Sigmoid colon (tissue), 7 donors: ENCODE measurements around the gene PEX1. TPM values are rescaled to one million over a fixed set of nuclear protein-coding genes. Genes with fewer than 3 reads are reported as not detected.
"Not testable (repeated sequence)": the region's sequence is repeated elsewhere in the genome, so short reads cannot be mapped to it uniquely, and the experiment has no call there.

Source experiments
- DNase-seq: peaks from one replicate; pipeline ENCODE4 v3.0.0-alpha.2; 2019
- H3K27ac ChIP-seq, 4 donors: fragments of 200-600 bp; sonication (generic); one replicate each; pipeline ENCODE4 v1.5.1; 2016 to 2019; ENCODE audit warnings: mild to moderate bottlenecking in 1 of 4
- H3K27me3 ChIP-seq, 3 donors: fragments of 200-600 bp; sonication (generic); one replicate each; pipeline ENCODE4 v1.5.1; 2019; ENCODE audit warnings: mild to moderate bottlenecking in 1 of 3
- H3K36me3 ChIP-seq, 4 donors: fragments of 200-600 bp; sonication (generic); one replicate each; pipeline ENCODE4 v1.5.1; 2016 to 2019
- H3K4me1 ChIP-seq, 4 donors: fragments of 200-600 bp; sonication (generic); one replicate each; pipeline ENCODE4 v1.5.1; 2017 to 2019
- H3K4me3 ChIP-seq, 4 donors: fragments of 200-600 bp; sonication (generic); one replicate each; pipeline ENCODE4 v1.5.1; 2017 to 2019; ENCODE audit warnings: mild to moderate bottlenecking in 2 of 4, moderate library complexity in 1 of 4
- H3K9me3 ChIP-seq, 4 donors: fragments of 200-600 bp in 3 of 4; sonication (generic) in 3 of 4; one replicate each; pipeline versions ENCODE4 v1.5.1 to v1.6.1; 2013 to 2019
- EP300 ChIP-seq, 4 donors: sonication (generic); formaldehyde crosslinking; IDR thresholded peaks; one replicate each; pipeline ENCODE4 v1.6.1; 2017; ENCODE audit warnings: antibody characterized with exemption in 4 of 4
- POLR2A ChIP-seq, 2 donors: fragments of 450-650 bp; IDR thresholded peaks; one replicate each; pipeline ENCODE4 v1.6.1; 2016; ENCODE audit warnings: antibody characterized with exemption in 2 of 2, mild to moderate bottlenecking in 2 of 2, moderate library complexity in 2 of 2
- POLR2AphosphoS5 ChIP-seq, 4 donors: sonication (generic); formaldehyde crosslinking; IDR thresholded peaks; one replicate each; pipeline ENCODE4 v1.6.1; 2017; ENCODE audit warnings: antibody characterized with exemption in 4 of 4
- WGBS, 2 donors: extraction: QIAGEN DNeasy Blood & Tissue Kit; methylation state at CpG; one replicate each; pipeline ENCODE4 v1.1.7; 2013; 5-methylcytosine and 5-hydroxymethylcytosine counted together
- intact Hi-C: fragments of 100-400 bp; cut with DNase I; formaldehyde crosslinking; loops from one replicate; pipeline ENCODE4 v1.15.1; 2023
- polyA plus RNA-seq, 3 donors: library from polyadenylated mRNA; stranded (reverse); fragments of 200-250 nt; gene quantifications; one replicate each; pipeline ENCODE4 v1.2.3, GENCODE V29; 2013
- total RNA-seq, 4 donors: library from RNA; depleted of rRNA; stranded (reverse); fragments of >200 nt; gene quantifications; one replicate each; pipeline ENCODE4 v1.1.0, GENCODE V29; 2016
- TF ChIP-seq, protein P1 (sequence below), 4 experiments: fragments of 450-650 bp in 3 of 4; fragments of 200-600 bp in 1 of 4; IDR thresholded peaks; one replicate each; pipeline ENCODE4 v1.5.1; 2016 to 2019; ENCODE audit warnings: antibody characterized with exemption in 4 of 4, mild to moderate bottlenecking in 3 of 4, moderate library complexity in 2 of 4
- donor health status: healthy with polysubstance abuse.
- donor health status: Bipolar disorder and iron deficiency.
- donor health status: healthy.

Gene PEX1
- total and polyA plus RNA-seq, 7 donors: 7.4 to 29.0 (median 19.0) TPM

DNA sequence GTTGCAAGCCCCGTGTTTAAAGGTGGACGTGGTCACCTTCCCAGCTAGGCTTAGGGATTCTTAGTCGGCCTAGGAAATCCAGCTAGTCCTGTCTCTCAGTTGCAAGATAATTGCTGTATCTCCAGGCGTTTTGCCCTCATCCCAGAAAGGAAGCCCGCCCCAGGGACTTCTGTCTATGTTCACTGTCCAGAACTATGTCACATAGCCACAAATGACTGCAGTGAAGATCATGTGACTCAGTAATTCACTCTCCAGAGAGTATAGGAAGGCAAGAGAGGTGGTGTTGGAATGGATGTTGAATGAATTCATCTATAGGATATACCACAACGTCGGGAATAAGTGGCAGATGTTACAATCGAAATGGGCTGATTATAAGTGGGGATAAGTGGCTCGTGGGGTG lies 50.2 kb downstream of the PEX1 start:
- Histone ChIP-seq H3K4me1 (no peaks in the 10 kb centered on the region), H3K9me3 (no peaks in the 10 kb centered on the region), H3K36me3 (peaks cover 0 to 12% (median 0%) of the 10 kb centered on the region in 4 donors), H3K27ac (no peak overlapping the region), H3K4me3 (no peak overlapping the region), H3K27me3 (no peaks in the 10 kb centered on the region)
- no peak for DNase-seq
- 91 to 95% methylated on average over 9 of the region's 9 CpGs for WGBS, 2 donors
- intact Hi-C loops: no loop called here
- TF ChIP-seq POLR2AphosphoS5 (IDR thresholded peaks at IDR 0.05): no peak

DNA sequence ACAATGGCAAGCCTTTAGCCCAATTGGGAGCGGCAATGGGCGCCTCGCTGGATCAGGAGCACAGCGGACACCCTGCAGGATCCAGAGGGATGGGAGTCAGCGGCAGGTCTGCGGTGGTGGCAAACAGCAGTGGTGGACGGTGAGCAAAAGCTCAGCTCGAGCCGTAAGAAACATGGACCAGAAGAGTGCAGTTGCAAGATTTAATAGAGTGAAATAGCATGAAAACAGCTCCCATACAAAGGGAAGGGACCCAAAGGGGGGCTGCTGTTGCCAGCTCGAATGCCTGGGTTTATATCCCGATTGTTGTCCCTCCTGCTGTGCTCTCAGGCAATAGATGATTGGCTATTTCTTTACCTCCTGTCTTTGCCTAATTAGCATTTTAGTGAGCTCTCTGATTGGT lies 50.6 kb downstream of the PEX1 start, which contains the start of gene ERVW-1:
Gene ERVW-1 (minus strand): TSS at position 266 of the 400 bp plus-strand sequence. CDS start 7,565 bp downstream, outside the sequence.
- H3K9me3 ChIP-seq, H3K27me3 ChIP-seq, H3K4me3 ChIP-seq, intact Hi-C loops, H3K27ac ChIP-seq, H3K4me1 ChIP-seq, DNase-seq: not testable (repeated sequence)
- H3K36me3 ChIP-seq: peaks cover 0 to 15% (median 0%) of the 10 kb centered on the region in 4 donors
- 93 to 95% methylated on average over 11 of the region's 11 CpGs for WGBS, 2 donors

DNA sequence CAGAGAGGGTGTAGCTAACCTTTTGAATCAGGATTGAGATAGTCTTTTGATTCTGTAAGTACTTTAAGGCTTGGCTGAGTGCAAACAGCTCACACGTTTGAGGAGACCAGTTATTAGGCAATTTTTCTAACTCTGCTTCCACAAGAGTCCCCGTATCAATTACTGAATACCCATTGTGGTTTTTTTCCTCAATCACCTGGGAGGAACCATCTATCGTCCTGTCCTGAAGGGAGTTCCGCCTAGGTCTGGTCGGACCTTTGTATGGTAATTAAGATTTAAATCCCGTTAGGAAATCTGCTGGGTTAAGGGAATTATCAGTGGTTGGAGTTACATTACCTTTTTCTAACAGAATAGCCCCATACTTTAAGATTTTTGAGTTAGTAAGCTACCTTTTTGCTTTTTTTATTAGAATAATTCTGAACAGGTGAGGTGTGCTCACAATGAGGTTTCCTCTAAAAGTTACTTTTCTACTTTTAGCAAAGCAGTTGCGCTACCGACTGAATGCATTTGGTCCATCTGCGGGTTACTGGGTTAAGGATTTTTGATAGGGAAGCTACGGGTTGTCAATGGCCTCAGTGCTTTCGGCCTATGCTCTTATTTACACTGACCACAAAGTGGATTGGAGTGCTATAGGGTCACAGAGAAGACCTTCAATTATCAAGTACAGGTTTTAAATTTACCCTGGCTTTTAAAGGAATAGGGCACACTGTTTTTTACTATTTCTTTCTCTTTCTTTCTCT lies 52.3 kb downstream of the PEX1 start:
- H3K27me3 ChIP-seq, H3K27ac ChIP-seq, H3K9me3 ChIP-seq, H3K4me3 ChIP-seq, DNase-seq, intact Hi-C loops, H3K4me1 ChIP-seq: not testable (repeated sequence)
- WGBS, 2 donors: 94% methylated on average over 11 of the region's 11 CpGs
- peaks cover 0 to 24% (median 0%) of the 10 kb centered on the region in 4 donors for H3K36me3 ChIP-seq

DNA sequence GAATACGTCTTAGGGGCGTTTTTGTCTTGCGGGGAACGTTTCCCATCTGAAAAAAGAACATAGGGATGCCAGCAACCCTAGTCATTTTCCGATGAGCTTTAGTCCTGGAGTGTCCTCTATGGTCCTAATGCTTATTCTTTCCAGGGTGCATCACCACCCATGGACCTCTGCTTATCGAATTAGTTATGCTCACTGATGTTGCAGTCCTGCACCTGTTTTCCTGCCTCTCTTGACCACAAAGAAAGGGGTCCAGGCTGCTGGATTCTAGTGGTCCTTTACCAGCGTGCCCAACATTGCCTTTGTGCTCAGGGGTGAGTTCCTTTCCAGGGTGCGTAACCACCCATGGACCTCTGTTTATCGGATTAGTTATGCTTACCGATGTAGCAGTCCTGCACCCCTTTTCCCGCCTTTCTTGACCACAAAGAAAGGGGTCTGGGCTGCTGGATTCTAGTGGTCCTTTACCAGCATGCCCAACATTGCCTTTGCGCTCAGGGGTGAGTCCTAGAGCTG lies 53.0 kb downstream of the PEX1 start:
- H3K27ac ChIP-seq, H3K4me1 ChIP-seq, H3K27me3 ChIP-seq, H3K4me3 ChIP-seq, H3K9me3 ChIP-seq, DNase-seq, intact Hi-C loops: not testable (repeated sequence)
- peaks cover 0 to 27% (median 0%) of the 10 kb centered on the region in 4 donors for H3K36me3 ChIP-seq
- 91 to 95% methylated on average over 12 of the region's 12 CpGs for WGBS, 2 donors

DNA sequence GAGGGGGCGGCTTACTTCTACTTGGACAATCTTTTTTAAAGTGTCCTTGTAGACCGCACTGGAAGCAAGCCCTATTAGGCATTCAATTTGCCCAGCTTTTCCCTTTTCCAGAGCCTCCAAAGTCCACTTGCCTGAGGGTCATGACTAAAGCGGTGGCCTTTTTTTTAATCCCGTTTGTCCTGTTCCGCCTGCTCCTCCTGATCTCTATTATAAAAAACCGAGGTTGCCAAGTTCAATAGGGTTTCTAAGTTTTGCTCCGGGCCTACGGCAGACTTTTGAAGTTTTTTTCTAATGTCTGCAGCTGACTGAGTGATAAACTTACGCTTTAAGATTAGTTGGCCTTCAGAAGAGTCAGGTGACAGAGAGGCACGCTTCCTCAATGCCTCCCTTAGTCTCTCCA lies 54.3 kb downstream of the PEX1 start:
- H3K4me3 ChIP-seq, H3K27ac ChIP-seq, H3K27me3 ChIP-seq, DNase-seq, H3K9me3 ChIP-seq, intact Hi-C loops, H3K4me1 ChIP-seq: not testable (repeated sequence)
- WGBS, 2 donors: 31 to 85% methylated on average over 10 of the region's 10 CpGs
- H3K36me3 ChIP-seq: peaks cover 0 to 30% (median 0%) of the 10 kb centered on the region in 4 donors

DNA sequence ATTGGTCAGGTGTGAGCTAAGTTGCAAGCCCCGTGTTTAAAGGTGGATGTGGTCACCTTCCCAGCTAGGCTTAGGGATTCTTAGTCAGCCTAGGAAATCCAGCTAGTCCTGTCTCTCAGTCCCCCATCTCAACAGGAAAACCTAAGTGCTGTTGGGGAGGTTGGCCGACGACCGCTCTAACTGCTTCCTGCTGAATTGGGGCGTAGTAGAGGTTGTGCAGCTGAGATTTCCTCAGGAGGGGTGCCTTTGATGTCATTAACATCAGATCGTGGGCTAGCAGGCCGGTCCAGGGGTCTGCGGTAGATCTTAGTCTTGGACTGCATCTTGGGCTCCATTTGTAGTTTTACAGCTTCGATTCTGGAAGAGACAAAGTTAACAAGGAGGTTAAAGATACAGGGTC lies 59.7 kb downstream of the PEX1 start:
- H3K9me3 ChIP-seq, H3K27me3 ChIP-seq, DNase-seq, intact Hi-C loops, H3K4me1 ChIP-seq, H3K4me3 ChIP-seq, H3K27ac ChIP-seq: not testable (repeated sequence)
- H3K36me3 ChIP-seq: peaks cover 0 to 37% (median 0%) of the 10 kb centered on the region in 4 donors
- WGBS, 2 donors: 97 to 98% methylated on average over 9 of the region's 9 CpGs

DNA sequence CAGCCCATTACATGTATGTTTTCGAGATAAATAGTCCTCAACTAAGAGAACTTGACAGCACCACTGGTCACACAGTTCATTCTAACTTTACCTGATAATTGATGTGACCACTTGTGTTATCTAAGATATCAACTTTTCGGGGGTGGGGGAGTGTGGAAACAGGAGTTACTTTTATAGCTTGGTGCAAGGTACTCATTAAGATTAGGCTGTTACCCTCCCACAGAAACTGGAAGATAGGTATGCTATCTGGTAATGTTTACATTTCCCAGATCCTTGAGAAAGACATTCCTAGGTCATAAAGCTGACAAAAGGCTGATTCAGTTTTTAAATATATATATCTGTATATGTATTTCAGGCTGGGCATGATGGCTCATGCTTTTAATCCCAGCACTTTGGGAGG lies 61.6 kb downstream of the PEX1 start:
- no peak overlapping the region for H3K4me3 ChIP-seq
- H3K9me3 ChIP-seq: no peaks in the 10 kb centered on the region
- TF ChIP-seq, protein P1, sequence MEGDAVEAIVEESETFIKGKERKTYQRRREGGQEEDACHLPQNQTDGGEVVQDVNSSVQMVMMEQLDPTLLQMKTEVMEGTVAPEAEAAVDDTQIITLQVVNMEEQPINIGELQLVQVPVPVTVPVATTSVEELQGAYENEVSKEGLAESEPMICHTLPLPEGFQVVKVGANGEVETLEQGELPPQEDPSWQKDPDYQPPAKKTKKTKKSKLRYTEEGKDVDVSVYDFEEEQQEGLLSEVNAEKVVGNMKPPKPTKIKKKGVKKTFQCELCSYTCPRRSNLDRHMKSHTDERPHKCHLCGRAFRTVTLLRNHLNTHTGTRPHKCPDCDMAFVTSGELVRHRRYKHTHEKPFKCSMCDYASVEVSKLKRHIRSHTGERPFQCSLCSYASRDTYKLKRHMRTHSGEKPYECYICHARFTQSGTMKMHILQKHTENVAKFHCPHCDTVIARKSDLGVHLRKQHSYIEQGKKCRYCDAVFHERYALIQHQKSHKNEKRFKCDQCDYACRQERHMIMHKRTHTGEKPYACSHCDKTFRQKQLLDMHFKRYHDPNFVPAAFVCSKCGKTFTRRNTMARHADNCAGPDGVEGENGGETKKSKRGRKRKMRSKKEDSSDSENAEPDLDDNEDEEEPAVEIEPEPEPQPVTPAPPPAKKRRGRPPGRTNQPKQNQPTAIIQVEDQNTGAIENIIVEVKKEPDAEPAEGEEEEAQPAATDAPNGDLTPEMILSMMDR (IDR thresholded peaks at IDR 0.05): no peak
- TF ChIP-seq POLR2A (IDR thresholded peaks at IDR 0.05) (no peak), POLR2AphosphoS5 (IDR thresholded peaks at IDR 0.05) (no peak), EP300 (IDR thresholded peaks at IDR 0.05) (no peak)
- DNase-seq: no peak
- H3K4me1 ChIP-seq: no peaks in the 10 kb centered on the region
- H3K36me3 ChIP-seq: peaks cover 0 to 34% (median 0%) of the 10 kb centered on the region in 4 donors
- no peak overlapping the region for H3K27ac ChIP-seq
- no peaks in the 10 kb centered on the region for H3K27me3 ChIP-seq
- 19 to 77% methylated on average over 2 of the region's 2 CpGs for WGBS, 2 donors
- intact Hi-C loops: no loop called here

DNA sequence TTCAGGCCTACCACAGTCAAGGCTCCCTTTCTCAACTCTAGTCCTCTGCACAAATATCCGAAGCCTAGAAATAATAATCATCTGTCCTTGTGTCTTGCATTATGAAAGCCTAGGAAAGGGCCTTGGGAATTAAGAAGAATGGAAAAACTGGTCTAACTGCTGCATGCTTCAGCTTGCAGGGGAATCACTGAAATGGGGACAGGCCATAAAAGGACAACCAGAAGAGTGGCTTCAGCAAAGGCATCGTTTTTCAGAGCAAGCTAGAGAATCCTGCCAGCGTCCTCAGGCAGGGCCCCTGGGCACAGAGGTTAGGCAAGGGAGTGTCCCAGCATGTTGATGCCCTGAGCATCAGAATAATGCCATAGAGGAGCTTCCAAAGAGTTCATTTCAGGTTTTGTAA lies 63.8 kb downstream of the PEX1 start:
- no peaks in the 10 kb centered on the region for H3K4me1 ChIP-seq
- H3K27ac ChIP-seq: no peak overlapping the region
- no peaks in the 10 kb centered on the region for H3K9me3 ChIP-seq
- H3K27me3 ChIP-seq: no peaks in the 10 kb centered on the region
- no peak overlapping the region for H3K4me3 ChIP-seq
- WGBS, 2 donors: 65 to 78% methylated on average over 3 of the region's 3 CpGs
- intact Hi-C loops: no loop called here
- H3K36me3 ChIP-seq: peaks cover 0 to 27% (median 0%) of the 10 kb centered on the region in 4 donors
- no peak for DNase-seq
- TF ChIP-seq POLR2AphosphoS5 (IDR thresholded peaks at IDR 0.05) (no peak), POLR2A (IDR thresholded peaks at IDR 0.05) (no peak)
- TF ChIP-seq, protein P1 (IDR thresholded peaks at IDR 0.05): no peak
